ENCODE results near the gene MC1R.

The MC1R gene

DNA sequence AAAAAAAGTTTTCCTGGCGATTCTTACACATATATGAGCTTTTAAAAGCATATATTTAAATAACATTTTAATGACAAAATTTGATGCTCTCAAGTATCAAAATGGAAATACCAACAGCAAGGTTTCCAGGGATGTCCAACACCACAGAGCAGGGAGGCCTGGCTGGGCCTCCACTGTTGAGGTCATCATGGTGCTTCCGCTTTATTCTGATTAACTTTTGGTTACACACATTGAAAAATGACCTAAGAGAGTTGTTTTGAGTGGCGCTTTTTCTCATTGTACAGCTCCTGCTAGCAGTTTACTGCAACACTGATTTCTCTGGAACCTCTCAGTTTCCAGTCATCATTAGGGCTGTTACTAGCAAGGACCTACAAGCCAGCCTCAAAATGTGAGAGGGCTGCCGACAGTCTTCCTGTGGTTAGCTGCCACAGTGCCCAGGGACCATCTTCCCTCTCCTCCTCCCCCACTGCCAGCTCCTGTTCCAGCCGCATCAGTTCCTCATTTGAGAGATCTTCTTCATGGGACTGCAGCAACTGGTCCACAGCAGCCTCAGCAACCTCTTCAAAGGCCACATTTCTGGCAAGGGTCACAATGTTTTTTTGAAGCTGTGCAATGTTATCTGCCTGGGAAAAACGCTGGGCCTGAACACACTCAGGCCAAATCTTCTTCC, 51.2 kb downstream of the MC1R start:
- Histone ChIP-seq H2AFZ (ENCODE audit: low read depth, low read length) (no peak overlapping the region), H3K9me3 (ENCODE audit: insufficient read depth, low read length) (peaks cover 7% of the 10 kb centered on the region; the same call in 1 of the 2 replicates), H3K27ac (ENCODE audit: low read length) (no peak overlapping the region), H3K4me2 (ENCODE audit: low read length) (no peak overlapping the region), H3K4me1 (ENCODE audit: low read length) (peaks cover 15% of the 10 kb centered on the region), H3K4me3 (ENCODE audit: low read length) (no peak overlapping the region), H4K20me1 (ENCODE audit: insufficient read depth, low read length) (peaks cover 7% of the 10 kb centered on the region), H3K9ac (ENCODE audit: low read length) (no peak overlapping the region), H3K27me3 (ENCODE audit: low read depth, low read length) (no peaks in the 10 kb centered on the region), H3K36me3 (replicated peaks; ENCODE audit: low read depth, low read length) (peaks cover 17% of the 10 kb centered on the region), H3K79me2 (ENCODE audit: low read length) (peaks cover 32% of the 10 kb centered on the region)
- TF ChIP-seq, protein P1, sequence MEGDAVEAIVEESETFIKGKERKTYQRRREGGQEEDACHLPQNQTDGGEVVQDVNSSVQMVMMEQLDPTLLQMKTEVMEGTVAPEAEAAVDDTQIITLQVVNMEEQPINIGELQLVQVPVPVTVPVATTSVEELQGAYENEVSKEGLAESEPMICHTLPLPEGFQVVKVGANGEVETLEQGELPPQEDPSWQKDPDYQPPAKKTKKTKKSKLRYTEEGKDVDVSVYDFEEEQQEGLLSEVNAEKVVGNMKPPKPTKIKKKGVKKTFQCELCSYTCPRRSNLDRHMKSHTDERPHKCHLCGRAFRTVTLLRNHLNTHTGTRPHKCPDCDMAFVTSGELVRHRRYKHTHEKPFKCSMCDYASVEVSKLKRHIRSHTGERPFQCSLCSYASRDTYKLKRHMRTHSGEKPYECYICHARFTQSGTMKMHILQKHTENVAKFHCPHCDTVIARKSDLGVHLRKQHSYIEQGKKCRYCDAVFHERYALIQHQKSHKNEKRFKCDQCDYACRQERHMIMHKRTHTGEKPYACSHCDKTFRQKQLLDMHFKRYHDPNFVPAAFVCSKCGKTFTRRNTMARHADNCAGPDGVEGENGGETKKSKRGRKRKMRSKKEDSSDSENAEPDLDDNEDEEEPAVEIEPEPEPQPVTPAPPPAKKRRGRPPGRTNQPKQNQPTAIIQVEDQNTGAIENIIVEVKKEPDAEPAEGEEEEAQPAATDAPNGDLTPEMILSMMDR (IDR thresholded peaks at IDR 0.05; ENCODE audit: low read depth, low read length): no peak
- TF ChIP-seq EZH2phosphoT487 (IDR thresholded peaks at IDR 0.05; ENCODE audit: low read depth): no peak
